ENCODE data around the gene ZNF317. TPM values are rescaled to one million over a fixed set of nuclear protein-coding genes. Genes with fewer than 3 reads are reported as not detected.

The ZNF317 gene
- total and polyA plus RNA-seq, 2 of the 4 experiments (the other 2 are of a cell fraction), result 13.0 to 17.6 TPM

- Histone ChIP-seq H4K91ac (ENCODE audit: insufficient read depth, low read depth, low read length) (no peak overlapping the region), H3K9me3 (ENCODE audit: control insufficient read depth, insufficient read depth, low read length) (peaks cover 65% of the 10 kb centered on the region), H3K18ac (ENCODE audit: low read depth, low read length) (no peak overlapping the region), H3K14ac (replicated peaks; ENCODE audit: low read depth, low read length) (no peak overlapping the region), H4K8ac (ENCODE audit: low read depth in 2 of 2, low read length in 2 of 2) (no peak overlapping the region), H3K79me1 (ENCODE audit: low read depth in 1 of 2, low read length in 2 of 2) (peaks cover 7 to 12% of the 10 kb centered on the region in 2 experiments; a peak in 3 of 4 replicates), H3K56ac (ENCODE audit: extremely low read depth, insufficient read depth, low read length) (no peak overlapping the region), H3K23ac (ENCODE audit: low read depth, low read length) (no peak overlapping the region), H2AK9ac (replicated peaks; ENCODE audit: low read depth, low read length, poor library complexity) (no peak overlapping the region), H3K9me1 (ENCODE audit: insufficient read depth, low read length) (no peaks in the 10 kb centered on the region), H3K36me3 (ENCODE audit: control insufficient read depth, insufficient read depth, low read length) (peaks cover 70% of the 10 kb centered on the region), H2BK120ac (ENCODE audit: low read depth, low read length) (no peak overlapping the region), H4K20me1 (ENCODE audit: insufficient read depth, low read length) (no peaks in the 10 kb centered on the region; the same call in none of the 2 replicates), H2BK20ac (ENCODE audit: low read depth, low read length) (no peak overlapping the region), H3K4ac (ENCODE audit: low read depth, low read length) (no peak overlapping the region), H3K27ac (ENCODE audit: insufficient read depth, low read length) (no peak overlapping the region), H2BK5ac (ENCODE audit: low read depth, low read length, poor library complexity, severe bottlenecking) (no peak overlapping the region), H3K4me3 (ENCODE audit: insufficient read depth, low read depth, low read length) (no peak overlapping the region), H2AFZ (replicated peaks; ENCODE audit: low read length, poor library complexity) (no peak overlapping the region), H3K4me1 (ENCODE audit: control insufficient read depth, insufficient read depth, low read length) (no peaks in the 10 kb centered on the region), H3K27me3 (ENCODE audit: control insufficient read depth, insufficient read depth, low read length) (no peaks in the 10 kb centered on the region), H3K9ac (ENCODE audit: low read depth, low read length) (no peak overlapping the region), H2AK5ac (ENCODE audit: low read depth, low read length) (no peak overlapping the region), H3K4me2 (ENCODE audit: low read depth, low read length) (no peak overlapping the region), H4K5ac (ENCODE audit: low read depth, low read length) (no peak overlapping the region), H2BK15ac (ENCODE audit: low read depth, low read length) (no peak overlapping the region)
- ChIA-PET CTCF (no interaction called here), POLR2A (ENCODE audit: unreplicated experiment) (no interaction called here)
- dilution Hi-C loops (cut with HindIII; ENCODE audit: low sequenced_read_pairs, unreplicated experiment) (no loop called here), intact Hi-C loops (cut with micrococcal nuclease) (no loop called here), in situ Hi-C loops (cut with MboI; ENCODE audit: low sequenced_read_pairs) (no loop called here)
- TF ChIP-seq RFX5 (IDR thresholded peaks at IDR 0.05; ENCODE audit: low read depth, low read length) (no peak), POLR2A (IDR thresholded peaks at IDR 0.05; ENCODE audit: low read depth, low read length) (no peak), MAZ (IDR thresholded peaks at IDR 0.05; ENCODE audit: borderline replicate concordance, low read depth, low read length) (no peak), RCOR1 (IDR thresholded peaks at IDR 0.05; ENCODE audit: insufficient replicate concordance, low read length) (no peak), USF2 (IDR thresholded peaks at IDR 0.05; ENCODE audit: low read depth, low read length) (no peak), CHD1 (IDR thresholded peaks at IDR 0.05; ENCODE audit: low read depth, low read length) (no peak), BHLHE40 (IDR thresholded peaks at IDR 0.05; ENCODE audit: low read depth, low read length) (no peak), NFE2L2 (IDR thresholded peaks at IDR 0.05; ENCODE audit: low read depth, low read length) (no peak), MAFK (IDR thresholded peaks at IDR 0.05; ENCODE audit: low read depth, low read length) (no peak), SMC3 (IDR thresholded peaks at IDR 0.05; ENCODE audit: low read depth, low read length) (no peak), FOS (IDR thresholded peaks at IDR 0.05; ENCODE audit: low read depth, low read length) (no peak), RAD21 (IDR thresholded peaks at IDR 0.05; ENCODE audit: low read length) (no peak), CTCF (conservative IDR thresholded peaks at IDR 0.05; ENCODE audit: low read depth, low read length) (no peak)
- no CpG with 5 or more reads among the region's 1 CpG for WGBS, 2 experiments (ENCODE audit: extremely low coverage in 2 of 2, insufficient read length in 1 of 2)
- ATAC-seq (ENCODE audit: low read depth) (no peak), DNase-seq (no peak)
- no TSS peak for BruUV-seq (replicated peaks)
Measured at GRCh38 chr19:9156304-9156703, 16.1 kb downstream of the ZNF317 start.
